ENCODE results near the gene KHSRP. TPM values are rescaled to one million over a fixed set of nuclear protein-coding genes. Genes with fewer than 3 reads are reported as not detected.

KHSRP gene
- total RNA-seq, 1 experiment from 2014 or later, result 671 TPM

- peak; percentile 100 for DNase-seq (ENCODE audit: low spot score)
- no peak for TF ChIP-seq EZH2 (IDR thresholded peaks at IDR 0.05; ENCODE audit: borderline replicate concordance, low read depth, low read length, poor library complexity, severe bottlenecking)
- peak; percentile 66 for TF ChIP-seq CTCF (conservative IDR thresholded peaks at IDR 0.05; ENCODE audit: low read depth, low read length)
- BruUV-seq (replicated peaks), result no TSS peak
- ChIA-PET POLR2A (ENCODE audit: low non-redundant PET) (no interaction called here), CTCF (interaction anchor here (0.7 kb wide), 1 partner anchor 56 kb away, joined by 4 read pairs; no protein-coding TSS in a partner anchor)
- Histone ChIP-seq H3K4me3 (ENCODE audit: low read depth, low read length, poor library complexity, severe bottlenecking) (peak overlapping the region; percentile 80), H3K36me3 (ENCODE audit: insufficient read depth, low read length, poor library complexity, severe bottlenecking) (peaks cover 3% of the 10 kb centered on the region), H3K9me3 (ENCODE audit: low read depth, low read length, poor library complexity, severe bottlenecking) (no peaks in the 10 kb centered on the region), H3K27me3 (replicated peaks; ENCODE audit: insufficient read depth, low read depth, low read length, poor library complexity) (peaks cover 11% of the 10 kb centered on the region), H3K4me1 (ENCODE audit: insufficient read depth, low read length, poor library complexity, severe bottlenecking) (peaks cover 13% of the 10 kb centered on the region), H3K27ac (ENCODE audit: low read depth, low read length, poor library complexity, severe bottlenecking) (peak overlapping the region; percentile 64)
- intact Hi-C loops (cut with micrococcal nuclease; ENCODE audit: unreplicated experiment), result no loop called here
Observed at GRCh38 chr19:6460099-6460884, 35.7 kb upstream of the KHSRP start.

GRCh38 chr19:6459262-6460098, 34.9 kb upstream of the KHSRP start, which contains the start of gene SLC25A23:
SLC25A23 (minus strand) TSS chr19:6459792; CDS start chr19:6459628, 164 bp downstream.
- CTCF ChIA-PET, result interaction anchor here (0.6 kb wide), 1 partner anchor 199 kb away, joined by 3 read pairs; no protein-coding TSS in a partner anchor
- BruUV-seq (replicated peaks), result no TSS peak
- TF ChIP-seq CTCF (conservative IDR thresholded peaks at IDR 0.05; ENCODE audit: low read depth, low read length) (no peak), EZH2 (IDR thresholded peaks at IDR 0.05; ENCODE audit: borderline replicate concordance, low read depth, low read length, poor library complexity, severe bottlenecking) (no peak)
- H3K36me3 ChIP-seq (ENCODE audit: insufficient read depth, low read length, poor library complexity, severe bottlenecking), result peaks cover 6% of the 10 kb centered on the region
- intact Hi-C loops (cut with micrococcal nuclease; ENCODE audit: unreplicated experiment), result no loop called here
- peak within 1 kb of the TSS; percentile 80 for H3K4me3 ChIP-seq (ENCODE audit: low read depth, low read length, poor library complexity, severe bottlenecking)
- POLR2A ChIA-PET (ENCODE audit: low non-redundant PET), result no interaction called here
- peaks cover 13% of the 10 kb centered on the region for H3K4me1 ChIP-seq (ENCODE audit: insufficient read depth, low read length, poor library complexity, severe bottlenecking)
- H3K27me3 ChIP-seq (replicated peaks; ENCODE audit: insufficient read depth, low read depth, low read length, poor library complexity), result peaks cover 5% of the 10 kb centered on the region
- DNase-seq (ENCODE audit: low spot score), result peak; percentile 89
- H3K27ac ChIP-seq (ENCODE audit: low read depth, low read length, poor library complexity, severe bottlenecking), result peak within 1 kb of the TSS; percentile 64
- no peaks in the 10 kb centered on the region for H3K9me3 ChIP-seq (ENCODE audit: low read depth, low read length, poor library complexity, severe bottlenecking)

- no peak for DNase-seq (ENCODE audit: low spot score)
- Histone ChIP-seq H3K27ac (ENCODE audit: low read depth, low read length, poor library complexity, severe bottlenecking) (peak overlapping the region; percentile 64), H3K27me3 (replicated peaks; ENCODE audit: insufficient read depth, low read depth, low read length, poor library complexity) (peaks cover under 1% of the 10 kb centered on the region), H3K4me3 (ENCODE audit: low read depth, low read length, poor library complexity, severe bottlenecking) (peak overlapping the region; percentile 80), H3K4me1 (ENCODE audit: insufficient read depth, low read length, poor library complexity, severe bottlenecking) (peaks cover 13% of the 10 kb centered on the region), H3K9me3 (ENCODE audit: low read depth, low read length, poor library complexity, severe bottlenecking) (peaks cover 5% of the 10 kb centered on the region), H3K36me3 (ENCODE audit: insufficient read depth, low read length, poor library complexity, severe bottlenecking) (peaks cover 13% of the 10 kb centered on the region)
- no peak for TF ChIP-seq EZH2 (IDR thresholded peaks at IDR 0.05; ENCODE audit: borderline replicate concordance, low read depth, low read length, poor library complexity, severe bottlenecking)
- no peak for TF ChIP-seq CTCF (conservative IDR thresholded peaks at IDR 0.05; ENCODE audit: low read depth, low read length)
- no TSS peak for BruUV-seq (replicated peaks)
- intact Hi-C loops (cut with micrococcal nuclease; ENCODE audit: unreplicated experiment), result no loop called here
- ChIA-PET POLR2A (ENCODE audit: low non-redundant PET) (no interaction called here), CTCF (interaction anchor here (0.6 kb wide), 1 partner anchor 198 kb away, joined by 3 read pairs; no protein-coding TSS in a partner anchor)
Observed at GRCh38 chr19:6458695-6459261, 34.2 kb upstream of the KHSRP start.

Data from A673 (cell line).